ENCODE results near the gene CNTF. TPM values are rescaled to one million over a fixed set of nuclear protein-coding genes. Genes with fewer than 3 reads are reported as not detected.

CNTF gene
- total and polyA plus RNA-seq, 2 experiments from 2014 or later: 0.24 to 1.8 TPM

GRCh38 chr11:58626934-58627483, 4.5 kb downstream of the CNTF start (continued):
- TF ChIP-seq REST (IDR thresholded peaks at IDR 0.05; ENCODE audit: unreplicated experiment): no peak
- no peak for TF ChIP-seq EZH2 (IDR thresholded peaks at IDR 0.05; ENCODE audit: low read depth, unreplicated experiment)
- no peak for TF ChIP-seq NANOG (IDR thresholded peaks at IDR 0.05; ENCODE audit: borderline replicate concordance)

- Histone ChIP-seq H3K9me2 (ENCODE audit: insufficient read depth) (no peaks in the 10 kb centered on the region), H3F3A (replicated peaks; ENCODE audit: low read depth) (no peaks in the 10 kb centered on the region), H3K4me1 (ENCODE audit: insufficient read depth) (peaks cover 11% of the 10 kb centered on the region), H3K27ac (ENCODE audit: low read depth) (no peak overlapping the region), H3K4me3 (no peak overlapping the region), H3K36me3 (ENCODE audit: insufficient read depth) (peaks cover 7% of the 10 kb centered on the region; the same call in 1 of the 2 replicates), H3K79me2 (replicated peaks; ENCODE audit: insufficient read depth) (no peaks in the 10 kb centered on the region), H2AFZ (no peak overlapping the region), H3K27me3 (ENCODE audit: insufficient read depth) (no peaks in the 10 kb centered on the region), H3K4me2 (no peak overlapping the region), H4K20me1 (replicated peaks; ENCODE audit: insufficient read depth) (0 out of 2 replicates have a peak, but pooled peaks cover 3% of the 10 kb centered on the region)
- Mint-ChIP-seq H3K4me3 (no peak overlapping the region), H3K9me3 (no peaks in the 10 kb centered on the region), H3K4me1 (peaks cover 10% of the 10 kb centered on the region; the same call in 2 of the 3 replicates), H3K36me3 (ENCODE audit: low read depth) (peaks cover 13% of the 10 kb centered on the region), H3K27me3 (ENCODE audit: insufficient read depth, low read depth, poor library complexity) (no peaks in the 10 kb centered on the region), H3K27ac (no peak overlapping the region)
- DNase-seq (ENCODE audit: low spot score) (no peak), ATAC-seq (no peak)
- no peak for TF ChIP-seq JUNB (IDR thresholded peaks at IDR 0.05; ENCODE audit: unreplicated experiment)
- TF ChIP-seq REST (IDR thresholded peaks at IDR 0.05; ENCODE audit: unreplicated experiment): no peak
Observed at GRCh38 chr11:58628446-58628845, 6.0 kb downstream of the CNTF start.

- H2AFZ ChIP-seq: no peak overlapping the region
- no peaks in the 10 kb centered on the region for H3K27me3 Mint-ChIP-seq (ENCODE audit: insufficient read depth, low read depth, poor library complexity)
- no peak overlapping the region for H3K4me3 ChIP-seq
- H3K27ac Mint-ChIP-seq: no peak overlapping the region
- H3K27me3 ChIP-seq (ENCODE audit: insufficient read depth): no peaks in the 10 kb centered on the region
- TF ChIP-seq CTCF (conservative IDR thresholded peaks at IDR 0.05; ENCODE audit: low read depth in 2 of 2) (peak; percentile 73 to 79), EZH2 (IDR thresholded peaks at IDR 0.05; ENCODE audit: low read depth, unreplicated experiment) (no peak)
- H3K4me3 Mint-ChIP-seq: no peak overlapping the region
- peak; percentile 82 for ATAC-seq
- H3K79me2 ChIP-seq (replicated peaks; ENCODE audit: insufficient read depth): no peaks in the 10 kb centered on the region
- no peaks in the 10 kb centered on the region for H3K4me1 Mint-ChIP-seq
- peaks cover 7% of the 10 kb centered on the region for H3K4me1 ChIP-seq (ENCODE audit: insufficient read depth)
- H4K20me1 ChIP-seq (replicated peaks; ENCODE audit: insufficient read depth): 0 out of 2 replicates have a peak, but pooled peaks cover 3% of the 10 kb centered on the region
- DNase-seq (ENCODE audit: low spot score): peak; percentile 86
- H3K9me2 ChIP-seq (ENCODE audit: insufficient read depth): no peaks in the 10 kb centered on the region
- no peak overlapping the region for H3K27ac ChIP-seq (ENCODE audit: low read depth)
- H3K36me3 Mint-ChIP-seq (ENCODE audit: low read depth): no peaks in the 10 kb centered on the region; the same call in 2 of the 3 replicates
- no peaks in the 10 kb centered on the region for H3F3A ChIP-seq (replicated peaks; ENCODE audit: low read depth)
- no peak overlapping the region for H3K4me2 ChIP-seq
- no peaks in the 10 kb centered on the region for H3K9me3 Mint-ChIP-seq
- H3K36me3 ChIP-seq (ENCODE audit: insufficient read depth): no peaks in the 10 kb centered on the region
Observed at GRCh38 chr11:58629857-58630256, 7.4 kb downstream of the CNTF start.

Data from GM23338 (cell line).